GM23248 (cell line): ENCODE results near the gene C1QL4. TPM values are rescaled to one million over a fixed set of nuclear protein-coding genes. Genes with fewer than 3 reads are reported as not detected.

ENCODE experiments used
- DNase-seq: peaks from one replicate; pipeline ENCODE4 v3.0.0-alpha.2; 2015
- H2AFZ ChIP-seq: fragments of 200-600 bp; sonication (generic); 2 replicates; pipeline ENCODE4 v1.6.1; 2016; ENCODE audit warnings: antibody characterized with exemption
- H3F3A ChIP-seq: fragments of 200-600 bp; sonication (generic); 2 replicates; pipeline ENCODE4 v1.6.1; 2016; ENCODE audit warnings: mild to moderate bottlenecking, antibody characterized with exemption, mixed run types; ENCODE audit not compliant: insufficient read depth
- H3K27ac ChIP-seq: fragments of 200-600 bp; sonication (generic); 2 replicates; pipeline ENCODE4 v1.5.1; 2016; ENCODE audit warnings: mild to moderate bottlenecking
- H3K27me3 ChIP-seq: fragments of 200-600 bp; sonication (generic); replicated peaks from 2 replicates; pipeline ENCODE4 v1.6.1; 2016; ENCODE audit warnings: mild to moderate bottlenecking; ENCODE audit not compliant: insufficient read depth
- H3K36me3 ChIP-seq: fragments of 200-600 bp; sonication (generic); 2 replicates; pipeline ENCODE4 v1.6.1; 2016; ENCODE audit warnings: low read depth, mild to moderate bottlenecking
- H3K4me1 ChIP-seq: fragments of 200-600 bp; sonication (generic); 2 replicates; pipeline ENCODE4 v1.6.1; 2016; ENCODE audit warnings: mild to moderate bottlenecking; ENCODE audit not compliant: insufficient read depth
- H3K4me2 ChIP-seq: fragments of 200-600 bp; sonication (generic); one replicate; pipeline ENCODE4 v1.6.1; 2016; ENCODE audit warnings: mild to moderate bottlenecking; ENCODE audit not compliant: unreplicated experiment
- H3K4me3 ChIP-seq: fragments of 200-600 bp; sonication (generic); 2 replicates; pipeline ENCODE4 v1.5.1; 2016; ENCODE audit warnings: mild to moderate bottlenecking
- H3K79me2 ChIP-seq: fragments of 200-600 bp; sonication (generic); 2 replicates; pipeline ENCODE4 v1.6.1; 2016; ENCODE audit warnings: mild to moderate bottlenecking; ENCODE audit not compliant: insufficient read depth
- H3K9ac ChIP-seq: fragments of 200-600 bp; sonication (generic); 2 replicates; pipeline ENCODE4 v1.6.1; 2016; ENCODE audit warnings: mild to moderate bottlenecking
- H3K9me2 ChIP-seq: fragments of 200-600 bp; sonication (generic); 2 replicates; pipeline ENCODE4 v1.6.1; 2016; ENCODE audit warnings: mixed run types, mild to moderate bottlenecking, moderate library complexity; ENCODE audit not compliant: insufficient read depth
- H3K9me3 ChIP-seq: fragments of 200-600 bp; sonication (generic); one replicate; pipeline ENCODE4 v1.6.1; 2017; ENCODE audit warnings: low read depth
- H4K20me1 ChIP-seq: fragments of 200-600 bp; sonication (generic); 2 replicates; pipeline ENCODE4 v1.6.0; 2016; ENCODE audit not compliant: insufficient read depth
- EZH2 ChIP-seq: fragments of 200-600 bp; sonication (generic); IDR thresholded peaks from 2 replicates; pipeline ENCODE4 v1.6.1; 2018; ENCODE audit warnings: antibody characterized with exemption, mild to moderate bottlenecking; ENCODE audit not compliant: insufficient read depth, poor library complexity, severe bottlenecking
- EZH2phosphoT487 ChIP-seq: fragments of 200-600 bp; sonication (generic); IDR thresholded peaks from 2 replicates; pipeline ENCODE4 v1.6.1; 2018; ENCODE audit warnings: antibody characterized with exemption, moderate library complexity, mild to moderate bottlenecking, low read depth; ENCODE audit not compliant: insufficient read depth
- WGBS, 2 experiments: methylation state at CpG; one replicate each; pipeline ENCODE4 v1.1.6; 2015 to 2017; ENCODE audit warnings: low lambda C conversion rate in 2 of 2, low coverage in 1 of 2; ENCODE audit errors: missing lambda C conversion rate in 2 of 2; 5-methylcytosine and 5-hydroxymethylcytosine counted together
- in situ Hi-C: fragments of 300-500 bp; cut with MboI; formaldehyde crosslinking; loops from 2 replicates; pipeline ENCODE4 v1.15.0; 2020
- polyA plus RNA-seq: library from polyadenylated mRNA; unstranded; fragments of >200 nt; fragmentation: Nextera tagmentation; extraction: Ambion mirVana; gene quantifications from 2 replicates; pipeline ENCODE4 v1.2.1, GENCODE V29; 2016
- total RNA-seq: library from RNA; depleted of rRNA; stranded (reverse); fragments of >200 nt; shearing (Covaris generic); gene quantifications from 2 replicates; pipeline ENCODE4 v1.2.3, GENCODE V29; 2014

The C1QL4 gene
- total and polyA plus RNA-seq, 2 experiments from 2014 or later = not detected

GRCh38 chr12:49370539-49370938 is 33.6 kb upstream of the C1QL4 start:
- TF ChIP-seq EZH2phosphoT487 = no peak
- no peak overlapping the region for H3K4me2 ChIP-seq
- peaks cover 83% of the 10 kb centered on the region for H3K79me2 ChIP-seq
- H2AFZ ChIP-seq = no peak overlapping the region
- H3F3A ChIP-seq = peaks cover 19% of the 10 kb centered on the region
- H3K4me3 ChIP-seq = no peak overlapping the region
- H3K9me2 ChIP-seq = no peaks in the 10 kb centered on the region
- H3K4me1 ChIP-seq = peaks cover 17% of the 10 kb centered on the region
- H3K36me3 ChIP-seq = no peaks in the 10 kb centered on the region
- in situ Hi-C loops = no loop called here
- H3K27ac ChIP-seq = no peak overlapping the region
- H4K20me1 ChIP-seq = 0 out of 2 replicates have a peak, but pooled peaks cover 4% of the 10 kb centered on the region
- no peaks in the 10 kb centered on the region for H3K9me3 ChIP-seq
- 99% methylated on average over 6 of the region's 6 CpGs for WGBS, 2 experiments
- H3K9ac ChIP-seq = no peak overlapping the region
- DNase-seq = no peak
- H3K27me3 ChIP-seq = no peaks in the 10 kb centered on the region

DNA sequence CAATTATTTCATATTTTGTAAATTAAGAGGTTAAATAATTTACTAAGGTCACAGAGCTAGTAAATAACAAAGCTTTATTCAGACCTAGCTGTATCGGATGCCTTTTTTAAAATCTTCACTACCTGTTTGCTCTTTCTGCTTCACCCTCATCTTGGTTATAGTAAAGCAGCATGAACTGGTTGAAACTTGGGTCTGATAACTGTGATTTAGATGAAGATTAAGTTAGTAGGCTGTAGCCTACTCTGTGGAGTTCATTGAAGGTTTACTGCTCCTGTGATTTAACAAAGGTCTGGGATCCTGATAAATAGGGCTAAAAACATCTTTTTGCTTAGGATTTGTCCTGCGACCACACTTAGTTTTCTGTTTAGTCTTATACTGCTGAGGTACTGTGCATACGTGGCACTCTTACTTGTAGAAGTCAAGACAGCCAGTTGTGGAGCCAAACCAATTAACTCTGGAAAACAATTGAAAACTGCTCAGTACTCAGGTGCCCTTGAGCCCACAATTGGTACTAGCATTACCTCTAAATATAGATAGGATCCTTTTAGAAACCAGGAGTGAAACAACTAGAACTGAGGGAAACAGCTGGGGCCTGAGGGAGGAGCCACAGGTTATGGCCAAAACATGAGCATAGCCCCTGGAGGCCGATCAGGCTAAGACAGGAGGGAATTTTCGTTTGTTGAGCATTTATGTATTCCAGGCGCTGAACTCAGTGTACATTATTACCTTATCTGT is 32.6 kb upstream of the C1QL4 start:
- peak; percentile 68 for DNase-seq
- H2AFZ ChIP-seq = 0 out of 2 replicates have a peak overlapping the region, but pooled peaks have one; percentile 17
- in situ Hi-C loops = loop anchor here (10.0 kb wide), 1 partner anchor 135 kb away; no protein-coding TSS in a partner anchor
- peaks cover 25% of the 10 kb centered on the region for H3K4me1 ChIP-seq
- H3F3A ChIP-seq = peaks cover 28% of the 10 kb centered on the region
- H3K36me3 ChIP-seq = no peaks in the 10 kb centered on the region
- 0 out of 2 replicates have a peak, but pooled peaks cover 4% of the 10 kb centered on the region for H4K20me1 ChIP-seq
- no peak overlapping the region for H3K9ac ChIP-seq
- no peaks in the 10 kb centered on the region for H3K27me3 ChIP-seq
- TF ChIP-seq EZH2phosphoT487 (no peak), EZH2 (no peak)
- no peaks in the 10 kb centered on the region for H3K9me2 ChIP-seq
- H3K79me2 ChIP-seq = peaks cover 75% of the 10 kb centered on the region
- peak overlapping the region; percentile 17; the same call in 1 of the 2 replicates for H3K4me3 ChIP-seq
- H3K9me3 ChIP-seq = no peaks in the 10 kb centered on the region
- no peak overlapping the region for H3K4me2 ChIP-seq
- 50 to 53% methylated on average over 6 of the region's 6 CpGs for WGBS, 2 experiments
- no peak overlapping the region for H3K27ac ChIP-seq

DNA sequence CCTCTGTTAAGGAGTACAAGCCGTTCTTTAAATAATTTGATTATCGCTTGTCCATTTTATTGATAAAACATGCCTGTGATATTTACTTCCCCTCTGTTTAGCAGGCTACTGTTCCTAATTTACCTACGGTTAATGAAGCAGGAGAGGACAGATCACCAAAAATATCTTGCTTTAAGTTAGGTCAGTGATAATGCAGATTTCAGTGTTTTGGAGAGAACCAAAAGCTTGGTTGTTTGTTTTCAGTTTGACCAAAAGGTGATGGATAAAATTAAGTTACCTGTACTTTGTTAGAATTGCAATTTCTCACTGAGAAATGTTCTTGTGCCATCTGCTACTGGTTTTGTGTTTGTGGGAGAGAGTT is 31.2 kb upstream of the C1QL4 start:
- Histone ChIP-seq H3K9ac (peak overlapping the region; percentile 96), H3K36me3 (no peaks in the 10 kb centered on the region), H3K27ac (peak overlapping the region; percentile 83), H4K20me1 (0 out of 2 replicates have a peak, but pooled peaks cover 4% of the 10 kb centered on the region), H3K4me1 (peaks cover 27% of the 10 kb centered on the region), H3K9me2 (no peaks in the 10 kb centered on the region), H3K79me2 (peaks cover 61% of the 10 kb centered on the region), H3K9me3 (no peaks in the 10 kb centered on the region), H3K4me3 (peak overlapping the region; percentile 82), H3F3A (peaks cover 33% of the 10 kb centered on the region), H3K4me2 (peak overlapping the region; percentile 97), H3K27me3 (no peaks in the 10 kb centered on the region), H2AFZ (peak overlapping the region; percentile 98)
- DNase-seq = peak; percentile 22
- WGBS, 2 experiments = 15 to 17% methylated on average over 3 of the region's 3 CpGs
- TF ChIP-seq EZH2phosphoT487 (no peak), EZH2 (no peak)
- in situ Hi-C loops = loop anchor here (10.0 kb wide), 1 partner anchor 137 kb away; no protein-coding TSS in a partner anchor

DNA sequence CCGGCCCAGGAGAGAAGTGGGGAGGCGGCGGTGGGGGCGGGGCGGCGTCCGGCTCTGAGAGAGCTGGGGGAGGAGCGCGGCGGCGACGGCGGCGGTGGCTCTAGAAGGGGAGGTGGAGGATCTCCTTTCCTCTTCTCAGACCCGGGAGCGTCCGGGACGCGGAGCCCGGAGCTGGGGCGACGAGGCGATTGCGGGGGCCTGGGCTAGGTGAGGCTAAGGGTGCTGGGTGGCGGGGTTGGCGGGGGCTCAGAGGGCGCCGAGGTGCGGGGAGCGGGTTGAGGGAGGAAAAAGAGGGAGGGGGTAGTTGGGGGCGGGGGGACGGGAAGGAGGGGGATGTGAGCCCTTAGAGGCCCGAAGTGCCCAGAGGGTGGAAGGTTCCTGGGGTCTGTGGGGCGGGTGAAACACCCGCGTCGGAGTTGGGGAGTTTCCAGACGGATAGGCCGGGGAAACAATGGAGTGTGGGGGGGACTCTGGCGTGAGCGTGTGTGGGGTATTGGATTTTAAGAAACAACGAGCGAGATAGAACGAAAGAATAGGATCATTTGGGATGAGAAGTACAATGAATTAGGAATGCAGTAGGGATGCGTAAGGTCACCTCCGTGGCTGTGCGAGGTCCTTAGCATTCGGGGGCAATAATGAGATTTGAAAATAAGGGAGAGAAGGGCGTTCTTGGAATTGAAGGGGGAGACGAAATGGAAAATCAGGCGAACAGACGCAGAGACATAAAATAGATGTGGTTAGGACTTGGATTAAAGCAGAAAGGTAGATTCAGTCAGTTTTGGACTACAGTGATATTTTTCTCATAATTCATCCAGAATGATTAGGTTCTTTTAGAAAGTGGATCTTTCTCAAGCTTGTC is 30.6 kb upstream of the C1QL4 start, which contains the start of gene SPATS2:
SPATS2 (plus strand) TSS at position 82 of the 859 bp plus-strand sequence. CDS start 93,551 bp downstream, outside the sequence.
- Histone ChIP-seq H2AFZ (peak within 1 kb of the TSS; percentile 98), H3K27me3 (no peaks in the 10 kb centered on the region), H3K4me3 (peak within 1 kb of the TSS; percentile 82), H4K20me1 (0 out of 2 replicates have a peak, but pooled peaks cover 4% of the 10 kb centered on the region), H3K9ac (peak within 1 kb of the TSS; percentile 96), H3K9me3 (no peaks in the 10 kb centered on the region), H3K4me2 (peak within 1 kb of the TSS; percentile 97), H3F3A (peaks cover 33% of the 10 kb centered on the region), H3K4me1 (peaks cover 27% of the 10 kb centered on the region), H3K27ac (peak within 1 kb of the TSS; percentile 83), H3K9me2 (no peaks in the 10 kb centered on the region), H3K36me3 (no peaks in the 10 kb centered on the region), H3K79me2 (peaks cover 55% of the 10 kb centered on the region)
- TF ChIP-seq EZH2phosphoT487 (no peak), EZH2 (no peak)
- in situ Hi-C loops = loop anchor here (10.0 kb wide), 1 partner anchor 137 kb away; no protein-coding TSS in a partner anchor
- DNase-seq = peak; percentile 56
- 1% methylated on average over 18 to 45 of the region's 52 CpGs for WGBS, 2 experiments
